MM.1S (cell line): Measurements from ENCODE around the gene TENM4.

Experiments
- EZH2phosphoT487 ChIP-seq: fragments of 300-600 bp; sonication (generic); IDR thresholded peaks from 2 replicates; pipeline ENCODE4 v1.6.1; 2018; ENCODE audit warnings: antibody characterized with exemption, low read length
- TF ChIP-seq, protein P1 (sequence below): fragments of 300-600 bp; sonication (generic); IDR thresholded peaks from 2 replicates; pipeline ENCODE4 v1.5.1; 2016; ENCODE audit warnings: antibody characterized with exemption, low read length, mixed read lengths

DNA sequence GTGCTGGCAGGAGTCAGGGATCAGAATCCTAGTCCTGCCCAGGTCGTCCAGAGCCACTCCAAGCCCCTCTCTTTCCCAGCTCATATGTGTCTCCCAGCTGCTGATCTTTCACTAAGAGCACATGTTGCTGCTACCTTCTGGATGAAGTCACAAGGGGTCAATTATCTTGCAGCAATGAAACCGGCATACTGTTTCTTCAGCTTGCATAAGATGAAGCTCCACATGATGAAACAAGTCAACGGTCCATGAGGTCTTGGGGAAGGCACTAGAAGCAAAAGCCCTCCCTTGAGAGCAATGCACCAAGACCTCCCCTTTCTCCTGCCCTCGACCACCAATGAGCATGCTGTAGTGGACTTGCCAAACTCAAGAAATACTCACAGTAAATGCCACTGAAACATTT is 148.9 kb downstream of the TENM4 start:
- no peak for TF ChIP-seq EZH2phosphoT487
- TF ChIP-seq, protein P1, sequence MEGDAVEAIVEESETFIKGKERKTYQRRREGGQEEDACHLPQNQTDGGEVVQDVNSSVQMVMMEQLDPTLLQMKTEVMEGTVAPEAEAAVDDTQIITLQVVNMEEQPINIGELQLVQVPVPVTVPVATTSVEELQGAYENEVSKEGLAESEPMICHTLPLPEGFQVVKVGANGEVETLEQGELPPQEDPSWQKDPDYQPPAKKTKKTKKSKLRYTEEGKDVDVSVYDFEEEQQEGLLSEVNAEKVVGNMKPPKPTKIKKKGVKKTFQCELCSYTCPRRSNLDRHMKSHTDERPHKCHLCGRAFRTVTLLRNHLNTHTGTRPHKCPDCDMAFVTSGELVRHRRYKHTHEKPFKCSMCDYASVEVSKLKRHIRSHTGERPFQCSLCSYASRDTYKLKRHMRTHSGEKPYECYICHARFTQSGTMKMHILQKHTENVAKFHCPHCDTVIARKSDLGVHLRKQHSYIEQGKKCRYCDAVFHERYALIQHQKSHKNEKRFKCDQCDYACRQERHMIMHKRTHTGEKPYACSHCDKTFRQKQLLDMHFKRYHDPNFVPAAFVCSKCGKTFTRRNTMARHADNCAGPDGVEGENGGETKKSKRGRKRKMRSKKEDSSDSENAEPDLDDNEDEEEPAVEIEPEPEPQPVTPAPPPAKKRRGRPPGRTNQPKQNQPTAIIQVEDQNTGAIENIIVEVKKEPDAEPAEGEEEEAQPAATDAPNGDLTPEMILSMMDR = no peak
